NT2/D1 (cell line): ENCODE data around the gene EOMES.
"Not testable (repeated sequence)": the region's sequence is repeated elsewhere in the genome, so short reads cannot be mapped to it uniquely, and the experiment has no call there.

ENCODE experiments used
- DNase-seq: peaks from one replicate; pipeline ENCODE4 v3.0.0-alpha.2; 2011; ENCODE audit warnings: low read depth, low spot score
- H3K27me3 ChIP-seq: 2 replicates; pipeline ENCODE4 v1.6.0; 2011; ENCODE audit warnings: mild to moderate bottlenecking; ENCODE audit not compliant: insufficient read length, insufficient read depth
- H3K36me3 ChIP-seq: 2 replicates; pipeline ENCODE4 v1.6.1; 2011; ENCODE audit warnings: mild to moderate bottlenecking, low read length, mixed read lengths; ENCODE audit not compliant: insufficient read depth, insufficient read length
- H3K4me1 ChIP-seq: 2 replicates; pipeline ENCODE4 v1.5.1; 2011; ENCODE audit not compliant: insufficient read depth, insufficient read length
- H3K4me3 ChIP-seq: 2 replicates; pipeline ENCODE4 v1.5.1; 2011; ENCODE audit warnings: low read depth; ENCODE audit not compliant: insufficient read length
- H3K9ac ChIP-seq: 2 replicates; pipeline ENCODE4 v1.6.0; 2011; ENCODE audit warnings: low read depth; ENCODE audit not compliant: insufficient read length
- H3K9me3 ChIP-seq: 2 replicates; pipeline ENCODE4 v1.5.1; 2011; ENCODE audit warnings: mild to moderate bottlenecking, low read length; ENCODE audit not compliant: insufficient read depth
- SUZ12 ChIP-seq: IDR thresholded peaks from 2 replicates; pipeline ENCODE4 v1.6.1; 2011; ENCODE audit not compliant: insufficient read length, insufficient read depth; ENCODE audit errors: extremely low read depth
- YY1 ChIP-seq: IDR thresholded peaks from 2 replicates; pipeline ENCODE4 v1.6.1; 2011; ENCODE audit not compliant: insufficient read length, insufficient read depth
- ZNF274 ChIP-seq: IDR thresholded peaks from 2 replicates; pipeline ENCODE4 v1.6.1; 2011; ENCODE audit warnings: mild to moderate bottlenecking, low read depth, low read length

The EOMES gene

DNA sequence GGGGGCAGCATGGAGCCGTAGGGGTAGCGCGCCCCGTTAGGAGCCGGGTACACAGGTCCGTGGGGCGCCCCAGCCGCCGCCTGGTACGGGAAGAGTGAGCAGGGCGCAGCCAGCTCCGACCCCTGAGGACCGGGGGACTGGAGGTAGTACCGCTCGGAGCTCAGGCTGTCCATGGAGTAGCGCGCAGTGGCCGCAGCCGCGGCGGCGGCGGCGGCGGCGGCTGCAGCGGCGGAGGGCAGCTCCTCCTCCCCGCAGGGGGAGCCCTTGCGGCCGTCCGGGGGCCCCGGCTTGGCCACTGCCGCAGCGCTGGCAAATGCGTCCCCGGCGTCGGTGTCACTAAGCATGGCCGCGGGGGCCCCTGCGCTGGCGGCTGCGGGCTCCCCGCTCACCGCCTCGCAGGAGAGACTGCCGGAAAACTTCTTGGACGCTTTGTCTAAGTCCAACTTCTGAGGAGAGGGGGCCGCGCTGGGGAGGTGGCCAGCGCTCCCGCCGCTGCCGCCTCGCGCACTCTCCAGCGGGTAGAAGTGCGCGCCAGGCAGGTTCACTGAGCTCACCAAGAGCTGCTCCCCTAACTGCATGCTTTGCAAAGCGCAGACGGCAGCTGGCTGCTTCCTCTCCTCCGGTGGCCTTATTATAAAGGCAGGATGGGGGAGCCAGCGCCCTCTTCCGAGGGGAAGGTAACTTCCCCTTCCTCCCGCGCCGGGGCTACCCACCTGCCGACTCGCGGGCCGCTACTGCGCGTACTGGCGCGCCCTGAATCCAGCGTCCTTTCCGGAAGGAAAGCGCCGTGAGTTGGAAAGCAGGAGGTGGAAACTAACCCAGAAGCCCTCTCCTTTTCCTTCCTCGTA is at the start of gene EOMES:
EOMES (minus strand) TSS at position 607 of the 848 bp plus-strand sequence; CDS start at position 578, 29 bp downstream.
- H3K9me3 ChIP-seq, result no peaks in the 10 kb centered on the region
- DNase-seq, result peak; percentile 67
- TF ChIP-seq ZNF274, result no peak
- TF ChIP-seq SUZ12, result no peak
- TF ChIP-seq YY1, result no peak
- H3K9ac ChIP-seq, result peak within 1 kb of the TSS; percentile 65
- peaks cover 4% of the 10 kb centered on the region for H3K4me1 ChIP-seq
- H3K27me3 ChIP-seq, result peaks cover 96% of the 10 kb centered on the region
- no peaks in the 10 kb centered on the region for H3K36me3 ChIP-seq
- H3K4me3 ChIP-seq, result peak within 1 kb of the TSS; percentile 51

DNA sequence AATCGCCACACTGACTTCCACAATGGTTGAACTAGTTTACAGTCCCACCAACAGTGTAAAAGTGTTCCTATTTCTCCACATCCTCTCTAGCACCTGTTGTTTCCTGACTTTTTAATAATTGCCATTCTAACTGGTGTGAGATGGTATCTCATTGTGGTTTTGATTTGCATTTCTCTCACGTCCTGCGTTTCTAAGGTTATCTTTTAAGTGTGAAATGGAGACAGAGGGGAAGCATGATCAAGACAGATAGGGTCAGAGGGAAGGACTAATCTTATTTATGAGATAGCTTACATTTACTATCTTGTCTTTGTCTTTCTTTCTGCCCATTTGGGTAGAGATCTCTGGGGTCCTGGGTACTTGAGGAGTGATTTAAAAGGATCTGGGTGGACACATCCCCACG is 48.3 kb upstream of the EOMES start:
- not testable (repeated sequence) for H3K4me3 ChIP-seq, H3K27me3 ChIP-seq, H3K9me3 ChIP-seq, H3K4me1 ChIP-seq, DNase-seq, H3K36me3 ChIP-seq, H3K9ac ChIP-seq

DNA sequence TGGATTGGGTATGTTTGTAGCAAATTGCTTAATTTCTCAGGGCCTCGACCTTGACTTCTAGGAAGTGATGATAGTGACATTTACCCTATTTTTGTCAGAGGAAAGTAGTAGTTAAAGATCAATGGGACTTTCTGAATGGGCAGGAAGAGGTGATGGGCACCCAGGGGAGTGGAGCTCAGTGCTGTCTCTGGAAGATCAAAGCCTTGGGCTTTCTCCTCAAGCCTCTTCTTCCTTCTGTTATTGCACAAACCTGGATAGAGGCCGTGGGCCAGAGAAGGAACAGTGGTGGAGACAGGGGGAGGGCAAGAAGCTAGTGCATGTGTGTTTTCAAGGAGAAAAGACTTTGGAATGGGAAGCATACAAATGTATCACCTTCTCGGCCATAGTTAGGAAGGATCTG is 44.9 kb upstream of the EOMES start:
- Histone ChIP-seq H3K9me3 (no peaks in the 10 kb centered on the region), H3K4me3 (no peak overlapping the region), H3K4me1 (peaks cover 5% of the 10 kb centered on the region), H3K36me3 (no peaks in the 10 kb centered on the region), H3K9ac (no peak overlapping the region), H3K27me3 (no peaks in the 10 kb centered on the region)
- no peak for DNase-seq
- TF ChIP-seq YY1 (no peak), ZNF274 (no peak), SUZ12 (no peak)

DNA sequence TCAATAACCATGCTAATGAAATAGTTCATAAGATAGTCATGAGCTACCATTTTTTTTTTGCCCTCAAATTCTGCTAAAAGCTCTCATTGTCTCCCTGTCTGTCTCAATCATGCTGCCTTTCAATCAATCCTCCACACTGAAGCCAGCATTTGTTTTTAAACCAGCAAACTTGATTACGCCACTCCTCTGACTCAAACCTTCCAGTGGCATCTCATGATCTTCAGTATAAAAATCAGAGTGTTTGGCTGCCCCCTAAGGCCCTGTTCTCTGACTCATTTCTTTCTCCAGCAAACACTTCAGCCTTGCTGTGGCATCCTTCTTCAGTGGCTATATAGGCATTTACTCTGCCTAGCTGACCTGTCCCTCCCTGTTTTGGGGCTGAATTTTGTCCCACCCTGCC is 36.0 kb upstream of the EOMES start:
- no peak overlapping the region for H3K9ac ChIP-seq
- no peak for TF ChIP-seq YY1
- no peak for TF ChIP-seq SUZ12
- no peak for TF ChIP-seq ZNF274
- H3K27me3 ChIP-seq, result no peaks in the 10 kb centered on the region
- no peaks in the 10 kb centered on the region for H3K4me1 ChIP-seq
- no peaks in the 10 kb centered on the region for H3K36me3 ChIP-seq
- no peak for DNase-seq
- H3K4me3 ChIP-seq, result no peak overlapping the region
- H3K9me3 ChIP-seq, result no peaks in the 10 kb centered on the region

- Histone ChIP-seq H3K4me1 (no peaks in the 10 kb centered on the region), H3K27me3 (no peaks in the 10 kb centered on the region), H3K36me3 (no peaks in the 10 kb centered on the region), H3K4me3 (no peak overlapping the region), H3K9me3 (no peaks in the 10 kb centered on the region), H3K9ac (no peak overlapping the region)
- DNase-seq, result no peak
- TF ChIP-seq YY1 (no peak), SUZ12 (no peak), ZNF274 (no peak)
These were observed 34.8 kb upstream of the EOMES start for GRCh38 chr3:27756877-27757276.

DNA sequence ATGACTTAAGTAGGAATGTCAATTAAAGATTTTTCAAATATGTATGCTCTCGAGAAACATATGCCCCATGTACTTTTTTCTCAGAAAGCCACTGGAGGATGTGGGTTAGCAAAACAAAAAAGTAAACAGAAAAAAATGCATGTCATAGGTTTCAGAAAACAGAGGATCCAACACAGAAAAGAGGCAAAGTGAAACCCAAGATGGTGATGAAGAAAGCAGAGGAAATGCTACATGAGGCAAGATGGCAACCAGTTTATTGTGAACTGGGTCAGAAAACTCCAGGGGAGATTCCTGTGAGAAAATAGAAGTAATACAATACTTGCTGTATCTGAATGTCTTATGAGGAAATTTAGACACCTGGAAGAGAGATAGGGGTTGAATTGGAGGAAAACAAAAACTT is 30.8 kb upstream of the EOMES start:
- no peak overlapping the region for H3K4me3 ChIP-seq
- DNase-seq, result no peak
- H3K9ac ChIP-seq, result no peak overlapping the region
- no peak for TF ChIP-seq YY1
- TF ChIP-seq ZNF274, result no peak
- TF ChIP-seq SUZ12, result no peak
- H3K4me1 ChIP-seq, result no peaks in the 10 kb centered on the region
- no peaks in the 10 kb centered on the region for H3K9me3 ChIP-seq
- no peaks in the 10 kb centered on the region for H3K36me3 ChIP-seq
- H3K27me3 ChIP-seq, result no peaks in the 10 kb centered on the region

- no peak for DNase-seq
- Histone ChIP-seq H3K4me3 (no peak overlapping the region), H3K9ac (no peak overlapping the region), H3K9me3 (no peaks in the 10 kb centered on the region), H3K27me3 (no peaks in the 10 kb centered on the region), H3K4me1 (no peaks in the 10 kb centered on the region), H3K36me3 (no peaks in the 10 kb centered on the region)
- TF ChIP-seq YY1 (no peak), SUZ12 (no peak), ZNF274 (no peak)
These were observed 27.5 kb upstream of the EOMES start for GRCh38 chr3:27749643-27750042.

DNA sequence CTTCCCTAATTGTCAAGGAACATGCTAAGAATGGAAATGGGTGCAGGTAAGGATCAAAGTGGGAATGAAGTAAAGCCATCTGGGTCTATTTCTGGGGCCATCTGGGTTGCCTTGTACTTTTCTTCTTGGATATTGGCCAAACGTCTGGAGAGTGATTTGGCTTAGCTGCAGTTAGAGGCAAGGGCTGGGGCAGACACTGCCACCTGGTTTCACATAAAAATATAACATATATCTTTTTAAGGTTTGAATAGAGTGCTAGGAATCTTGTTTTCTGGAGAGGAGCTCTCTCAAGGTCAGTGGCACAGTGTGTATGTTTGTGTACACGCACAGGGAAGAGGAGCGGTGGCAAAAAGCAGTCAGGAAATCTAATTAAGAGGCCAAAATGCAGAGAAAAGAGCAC is 24.7 kb upstream of the EOMES start:
- no peaks in the 10 kb centered on the region for H3K36me3 ChIP-seq
- H3K9ac ChIP-seq, result no peak overlapping the region
- TF ChIP-seq SUZ12 (no peak), ZNF274 (no peak), YY1 (no peak)
- H3K9me3 ChIP-seq, result no peaks in the 10 kb centered on the region
- DNase-seq, result no peak
- H3K4me1 ChIP-seq, result no peaks in the 10 kb centered on the region
- H3K27me3 ChIP-seq, result no peaks in the 10 kb centered on the region
- H3K4me3 ChIP-seq, result no peak overlapping the region
